NCI-H1694 (cell line): ENCODE data around the gene RBM20.
"Not testable (repeated sequence)": the region's sequence is repeated elsewhere in the genome, so short reads cannot be mapped to it uniquely, and the experiment has no call there.

Source experiments
- DNase-seq: peaks from one replicate; lab custom pipeline; 2025; lab: John Stamatoyannopoulos, UW

Gene RBM20

GRCh38 chr10:110764378-110764777 is 120.2 kb downstream of the RBM20 start:
- no peak for DNase-seq

- DNase-seq: no peak
Observed at GRCh38 chr10:110764793-110765512, 120.8 kb downstream of the RBM20 start.

- no peak for DNase-seq
Observed at GRCh38 chr10:110765513-110766319, 121.6 kb downstream of the RBM20 start.

- not testable (repeated sequence) for DNase-seq
Observed at GRCh38 chr10:110767601-110768000, 123.5 kb downstream of the RBM20 start.

DNA sequence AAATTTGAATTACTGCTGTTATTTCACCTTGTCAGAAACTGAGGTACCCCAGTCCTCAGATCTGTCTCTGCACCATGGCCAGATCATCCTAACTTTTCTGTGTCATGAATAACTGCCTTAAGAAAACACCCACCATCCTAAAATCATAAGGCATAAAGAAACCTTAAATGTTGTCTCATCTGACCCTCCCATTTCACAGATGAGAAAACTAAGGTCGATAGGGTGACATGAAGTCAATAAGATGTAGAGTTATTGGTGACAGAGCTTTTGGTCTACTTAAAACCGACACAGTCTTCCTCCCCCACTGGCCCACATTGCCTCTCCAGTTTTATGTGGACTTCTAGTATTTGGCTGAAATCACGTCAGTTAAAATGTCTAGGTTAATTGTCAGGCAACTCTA is 126.1 kb downstream of the RBM20 start:
- DNase-seq: no peak

DNA sequence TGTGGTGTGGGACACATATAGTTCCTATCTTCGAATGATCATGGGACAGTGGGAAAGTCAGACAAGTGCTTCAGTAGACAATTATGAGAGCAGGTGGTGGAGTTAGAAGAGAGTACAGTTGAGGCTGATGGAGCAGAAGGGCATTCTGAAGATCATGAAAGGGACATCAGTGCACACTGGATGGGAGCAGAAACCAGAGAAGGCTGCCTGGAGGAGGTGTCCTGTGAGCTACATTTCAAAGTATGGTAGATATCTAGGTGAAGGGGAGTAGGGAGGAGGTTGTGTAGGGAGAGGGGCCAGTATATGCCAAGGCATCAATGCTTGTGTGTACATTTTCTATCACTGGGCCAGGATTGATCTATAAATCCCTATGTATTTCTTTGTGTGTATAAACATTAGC is 127.3 kb downstream of the RBM20 start:
- no peak for DNase-seq

DNA sequence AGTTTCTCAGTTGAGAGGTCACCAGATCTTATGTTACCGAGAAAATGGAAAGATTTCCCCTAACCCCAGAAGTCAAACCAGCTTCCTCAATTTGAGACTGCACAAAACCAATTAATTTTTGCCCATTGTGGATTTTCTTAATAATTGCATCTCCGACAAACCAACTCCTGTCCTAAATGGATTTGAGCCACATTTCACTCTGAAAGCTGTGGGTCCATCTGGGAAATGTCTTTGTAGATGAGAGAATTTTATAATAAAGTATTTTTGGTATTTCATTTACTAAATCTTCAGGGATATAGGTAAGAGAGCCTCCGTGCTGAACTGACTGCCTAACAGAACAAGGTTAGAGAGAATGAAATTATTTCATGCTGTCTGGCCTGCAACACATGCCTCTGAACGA is 127.9 kb downstream of the RBM20 start:
- no peak for DNase-seq

DNA sequence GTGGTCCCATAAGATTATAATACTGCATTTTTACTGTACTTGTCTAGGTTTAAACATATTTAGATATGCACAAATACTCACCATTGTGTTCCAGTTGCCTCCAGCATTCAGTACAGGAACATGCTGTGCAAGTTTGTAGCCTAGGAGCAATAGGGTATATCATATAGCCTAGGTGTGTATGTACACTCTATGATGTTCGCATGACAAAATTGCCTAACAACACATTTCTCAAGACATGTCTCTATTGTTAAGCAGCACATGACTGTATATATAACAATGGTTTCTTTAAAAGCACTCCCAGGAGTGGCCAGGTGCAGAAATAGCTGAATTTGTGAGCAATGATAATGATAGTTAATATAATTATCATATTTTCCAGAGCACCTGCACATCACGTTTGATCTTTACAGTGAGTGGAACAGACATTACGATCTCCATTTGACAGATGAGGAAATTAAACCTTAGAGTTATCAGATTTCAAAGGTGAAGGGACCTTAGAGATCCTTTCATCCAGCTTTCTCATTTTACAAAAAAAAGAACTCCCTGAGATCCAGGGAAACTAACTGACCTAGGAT is 128.4 kb downstream of the RBM20 start:
- DNase-seq: no peak

- DNase-seq: no peak
Observed at GRCh38 chr10:110773693-110774068, 129.5 kb downstream of the RBM20 start.

GRCh38 chr10:110774069-110775019 is 130.2 kb downstream of the RBM20 start:
- DNase-seq: no peak

DNA sequence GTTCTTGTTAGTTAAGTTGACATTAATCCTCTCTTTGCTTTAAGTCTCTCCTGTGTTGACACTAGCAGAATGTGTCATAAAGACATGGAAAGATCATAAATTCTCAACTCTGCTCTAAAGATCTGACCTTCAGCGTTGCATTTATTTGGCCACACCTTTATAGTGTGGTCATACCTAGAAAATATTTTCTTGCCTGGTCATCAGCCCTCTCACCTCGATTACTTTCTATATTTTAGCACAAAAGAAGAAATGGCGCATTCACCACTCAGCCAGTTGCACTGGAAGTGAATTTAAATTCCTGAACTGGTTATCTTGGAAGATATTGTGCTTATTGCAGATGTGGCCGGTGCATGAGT is 130.9 kb downstream of the RBM20 start:
- no peak for DNase-seq

GRCh38 chr10:110775406-110775805 is 131.3 kb downstream of the RBM20 start:
- no peak for DNase-seq

GRCh38 chr10:110777017-110777416 is 132.9 kb downstream of the RBM20 start:
- DNase-seq: no peak

DNA sequence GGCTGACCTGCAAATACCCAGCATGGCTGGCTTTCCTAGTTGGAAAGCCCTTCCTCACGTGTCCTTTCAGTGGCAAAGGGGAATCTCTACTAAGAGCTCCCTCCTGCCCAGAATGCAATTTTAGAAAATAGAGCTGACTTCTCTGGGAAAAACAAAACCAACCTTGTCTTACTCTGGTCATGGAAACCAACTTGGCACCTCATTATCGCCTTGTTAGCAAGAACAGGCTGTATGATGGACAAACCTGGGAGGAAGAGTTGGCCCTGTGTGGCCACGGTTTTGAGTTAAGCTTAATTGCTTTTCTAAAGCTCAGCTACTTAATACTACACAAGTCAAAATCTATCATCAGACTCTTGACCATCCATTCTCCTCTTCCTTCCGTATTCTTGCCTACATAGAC is 133.5 kb downstream of the RBM20 start:
- no peak for DNase-seq

GRCh38 chr10:110778211-110778610 is 134.1 kb downstream of the RBM20 start:
- no peak for DNase-seq

GRCh38 chr10:110779489-110779888 is 135.4 kb downstream of the RBM20 start:
- DNase-seq: no peak

GRCh38 chr10:110780704-110781103 is 136.6 kb downstream of the RBM20 start:
- DNase-seq: no peak

- no peak for DNase-seq
Observed at GRCh38 chr10:110781139-110781538, 137.0 kb downstream of the RBM20 start.

DNA sequence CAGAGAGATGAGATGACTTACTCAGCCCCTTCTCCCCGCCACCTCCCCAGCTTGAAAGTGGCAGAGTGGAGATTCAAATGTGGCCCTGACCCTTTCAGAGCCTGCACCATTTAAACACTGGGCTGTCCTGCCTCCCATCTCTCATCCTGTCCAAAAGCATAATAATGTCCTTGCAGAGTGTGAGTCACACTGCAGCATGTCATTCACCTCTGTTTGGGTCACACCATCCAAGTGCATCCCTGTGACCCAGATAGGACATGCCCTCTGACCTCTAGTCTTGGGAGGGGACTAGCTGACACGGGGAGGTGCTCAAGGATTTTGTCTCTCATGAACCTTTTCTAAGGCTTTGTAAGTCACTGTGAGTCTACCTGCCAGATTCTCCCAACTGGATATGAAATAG is 138.5 kb downstream of the RBM20 start:
- DNase-seq: no peak

DNA sequence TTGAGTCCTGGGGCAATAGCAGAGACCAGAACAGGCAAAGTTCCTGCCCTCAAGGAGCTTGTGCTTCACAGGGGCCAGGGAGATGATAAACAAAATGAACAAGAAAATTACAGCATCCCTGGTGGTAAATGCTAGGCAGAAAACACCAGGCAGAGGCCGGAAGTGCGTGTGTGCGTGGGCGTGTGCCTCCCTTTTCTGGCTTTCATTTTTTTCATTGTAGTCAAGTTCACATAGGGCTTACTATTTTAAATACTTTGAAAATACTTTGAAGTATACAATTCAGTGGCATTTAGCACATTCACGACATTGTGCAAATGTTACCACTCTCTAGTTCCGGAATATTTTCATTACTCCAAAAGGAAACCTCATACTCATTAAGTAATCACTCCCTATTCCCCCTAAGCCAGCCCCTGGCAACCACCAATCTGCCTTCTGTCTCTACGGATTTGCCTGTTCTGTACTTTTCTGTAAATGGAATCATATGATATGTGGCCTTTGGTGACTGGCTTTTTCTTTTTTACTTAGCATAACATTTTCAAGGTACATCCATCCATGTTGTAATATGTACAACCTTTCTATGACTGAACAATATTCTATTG is 139.5 kb downstream of the RBM20 start:
- DNase-seq: no peak

- DNase-seq: no peak
Observed at GRCh38 chr10:110784198-110784597, 140.1 kb downstream of the RBM20 start.

- no peak for DNase-seq
Observed at GRCh38 chr10:110786172-110786571, 142.0 kb downstream of the RBM20 start.
